ENCODE data around the gene BTAF1. TPM values are rescaled to one million over a fixed set of nuclear protein-coding genes. Genes with fewer than 3 reads are reported as not detected.

Gene BTAF1
- total and polyA plus RNA-seq, 10 of the 15 experiments (the other 5 are each of a cell fraction or from before 2014, with no cell fraction given), result 11.8 to 157 (median 55.5) TPM

DNA sequence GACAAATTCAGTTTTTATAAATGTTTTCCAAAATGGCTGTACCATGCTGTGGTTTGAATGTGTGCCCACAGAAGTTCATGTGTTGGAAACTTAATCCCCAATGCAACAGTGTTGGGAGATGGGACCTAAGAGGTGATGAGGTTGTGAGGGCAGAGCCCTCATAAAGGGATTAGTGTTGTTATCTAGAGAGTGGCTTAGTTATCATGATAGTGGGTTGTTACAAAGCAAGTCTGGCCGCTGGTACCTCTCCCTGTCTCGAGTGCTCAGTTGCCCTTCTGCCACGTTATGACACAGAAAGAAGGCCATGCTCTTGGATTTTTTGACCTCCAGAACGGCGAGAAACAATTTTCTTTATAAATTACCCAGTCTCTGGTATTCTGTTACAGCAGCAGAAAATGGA lies 119.0 kb downstream of the BTAF1 start:
- Histone ChIP-seq H3K4me2 (ENCODE audit: control insufficient read depth, insufficient read depth) (no peak overlapping the region), H3K9me3 (replicated peaks; ENCODE audit: control insufficient read depth, insufficient read depth, low read length) (no peaks in the 10 kb centered on the region), H4K20me1 (ENCODE audit: control insufficient read depth, insufficient read depth) (no peaks in the 10 kb centered on the region), H3K36me3 (ENCODE audit: control insufficient read depth in 2 of 2, insufficient read depth in 2 of 2, low read length in 1 of 2) (no peaks in the 10 kb centered on the region; a peak in 1 of 4 replicates), H2AFZ (ENCODE audit: control insufficient read depth, low read depth, low read length) (no peak overlapping the region), H3K79me2 (ENCODE audit: control insufficient read depth, insufficient read depth, low read length) (no peaks in the 10 kb centered on the region), H3K4me3 (no peak overlapping the region), H3K4me1 (ENCODE audit: control insufficient read depth, insufficient read depth, low read length) (no peaks in the 10 kb centered on the region), H3K27ac (ENCODE audit: control insufficient read depth, insufficient read depth) (no peak overlapping the region), H3K27me3 (replicated peaks in 1 of 2; ENCODE audit: control insufficient read depth in 2 of 2, insufficient read depth in 2 of 2, low read length in 1 of 2) (no peaks in the 10 kb centered on the region), H3K9ac (ENCODE audit: control insufficient read depth, insufficient read depth, low read length) (no peak overlapping the region)
- WGBS (ENCODE audit: insufficient coverage, insufficient replicate concordance, low lambda C conversion rate, missing lambda C conversion rate), result 100% methylated on average over 5 of the region's 5 CpGs
- no TSS peak for BruUV-seq (replicated peaks)
- no peak for TF ChIP-seq SP1 (IDR thresholded peaks at IDR 0.05; ENCODE audit: low read depth, low read length)
- TF ChIP-seq, protein P1, sequence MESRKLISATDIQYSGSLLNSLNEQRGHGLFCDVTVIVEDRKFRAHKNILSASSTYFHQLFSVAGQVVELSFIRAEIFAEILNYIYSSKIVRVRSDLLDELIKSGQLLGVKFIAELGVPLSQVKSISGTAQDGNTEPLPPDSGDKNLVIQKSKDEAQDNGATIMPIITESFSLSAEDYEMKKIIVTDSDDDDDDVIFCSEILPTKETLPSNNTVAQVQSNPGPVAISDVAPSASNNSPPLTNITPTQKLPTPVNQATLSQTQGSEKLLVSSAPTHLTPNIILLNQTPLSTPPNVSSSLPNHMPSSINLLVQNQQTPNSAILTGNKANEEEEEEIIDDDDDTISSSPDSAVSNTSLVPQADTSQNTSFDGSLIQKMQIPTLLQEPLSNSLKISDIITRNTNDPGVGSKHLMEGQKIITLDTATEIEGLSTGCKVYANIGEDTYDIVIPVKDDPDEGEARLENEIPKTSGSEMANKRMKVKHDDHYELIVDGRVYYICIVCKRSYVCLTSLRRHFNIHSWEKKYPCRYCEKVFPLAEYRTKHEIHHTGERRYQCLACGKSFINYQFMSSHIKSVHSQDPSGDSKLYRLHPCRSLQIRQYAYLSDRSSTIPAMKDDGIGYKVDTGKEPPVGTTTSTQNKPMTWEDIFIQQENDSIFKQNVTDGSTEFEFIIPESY (IDR thresholded peaks at IDR 0.05), result no peak
- TF ChIP-seq BRCA1 (IDR thresholded peaks at IDR 0.05; ENCODE audit: low read depth, low read length), result no peak
- TF ChIP-seq, protein P2, sequence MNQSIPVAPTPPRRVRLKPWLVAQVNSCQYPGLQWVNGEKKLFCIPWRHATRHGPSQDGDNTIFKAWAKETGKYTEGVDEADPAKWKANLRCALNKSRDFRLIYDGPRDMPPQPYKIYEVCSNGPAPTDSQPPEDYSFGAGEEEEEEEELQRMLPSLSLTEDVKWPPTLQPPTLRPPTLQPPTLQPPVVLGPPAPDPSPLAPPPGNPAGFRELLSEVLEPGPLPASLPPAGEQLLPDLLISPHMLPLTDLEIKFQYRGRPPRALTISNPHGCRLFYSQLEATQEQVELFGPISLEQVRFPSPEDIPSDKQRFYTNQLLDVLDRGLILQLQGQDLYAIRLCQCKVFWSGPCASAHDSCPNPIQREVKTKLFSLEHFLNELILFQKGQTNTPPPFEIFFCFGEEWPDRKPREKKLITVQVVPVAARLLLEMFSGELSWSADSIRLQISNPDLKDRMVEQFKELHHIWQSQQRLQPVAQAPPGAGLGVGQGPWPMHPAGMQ (IDR thresholded peaks at IDR 0.05; ENCODE audit: borderline replicate concordance), result no peak
- TF ChIP-seq ZZZ3 (IDR thresholded peaks at IDR 0.05; ENCODE audit: control insufficient read depth, insufficient read length, low read depth), result no peak
- TF ChIP-seq CREM (IDR thresholded peaks at IDR 0.05; ENCODE audit: low read depth), result no peak
- TF ChIP-seq, protein P3, sequence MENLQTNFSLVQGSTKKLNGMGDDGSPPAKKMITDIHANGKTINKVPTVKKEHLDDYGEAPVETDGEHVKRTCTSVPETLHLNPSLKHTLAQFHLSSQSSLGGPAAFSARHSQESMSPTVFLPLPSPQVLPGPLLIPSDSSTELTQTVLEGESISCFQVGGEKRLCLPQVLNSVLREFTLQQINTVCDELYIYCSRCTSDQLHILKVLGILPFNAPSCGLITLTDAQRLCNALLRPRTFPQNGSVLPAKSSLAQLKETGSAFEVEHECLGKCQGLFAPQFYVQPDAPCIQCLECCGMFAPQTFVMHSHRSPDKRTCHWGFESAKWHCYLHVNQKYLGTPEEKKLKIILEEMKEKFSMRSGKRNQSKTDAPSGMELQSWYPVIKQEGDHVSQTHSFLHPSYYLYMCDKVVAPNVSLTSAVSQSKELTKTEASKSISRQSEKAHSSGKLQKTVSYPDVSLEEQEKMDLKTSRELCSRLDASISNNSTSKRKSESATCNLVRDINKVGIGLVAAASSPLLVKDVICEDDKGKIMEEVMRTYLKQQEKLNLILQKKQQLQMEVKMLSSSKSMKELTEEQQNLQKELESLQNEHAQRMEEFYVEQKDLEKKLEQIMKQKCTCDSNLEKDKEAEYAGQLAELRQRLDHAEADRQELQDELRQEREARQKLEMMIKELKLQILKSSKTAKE (IDR thresholded peaks at IDR 0.05; ENCODE audit: low read depth, poor library complexity, severe bottlenecking), result no peak
- no peak for TF ChIP-seq ZSCAN29 (IDR thresholded peaks at IDR 0.05)
- no peak for TF ChIP-seq JUND (IDR thresholded peaks at IDR 0.05; ENCODE audit: low read depth, low read length)
- no peak for TF ChIP-seq POLR2A (IDR thresholded peaks at IDR 0.05; ENCODE audit: low read depth, low read length)
- no peak for TF ChIP-seq FOXK2 (IDR thresholded peaks at IDR 0.05)
- TF ChIP-seq CBX5 (IDR thresholded peaks at IDR 0.05; ENCODE audit: low read depth), result no peak
- TF ChIP-seq TBL1XR1 (IDR thresholded peaks at IDR 0.05; ENCODE audit: low read depth, low read length), result no peak
- no peak for TF ChIP-seq ATF7 (IDR thresholded peaks at IDR 0.05; ENCODE audit: low read depth)
- TF ChIP-seq SUPT20H (IDR thresholded peaks at IDR 0.05; ENCODE audit: borderline replicate concordance, control insufficient read depth, low read depth, low read length), result no peak
- ChIA-PET POLR2A (no interaction called here), SMC1A (ENCODE audit: uncharacterized antibody, unreplicated experiment) (no interaction called here), CTCF (no interaction called here), RAD21 (ENCODE audit: unreplicated experiment) (no interaction called here)
- DNase-seq (ENCODE audit: low read depth, low spot score) (no peak), FAIRE-seq (no peak), ATAC-seq (no peak)
- intact Hi-C loops (cut with micrococcal nuclease; ENCODE audit: unreplicated experiment), result no loop called here
- in situ Hi-C loops (cut with MboI), result no loop called here

Data from GM12878 (cell line).